Islet precursor cell (in vitro differentiated cells): Measurements from ENCODE around the gene FBXO41.

Experiments used
- DNase-seq: peaks from one replicate; pipeline ENCODE4 v3.0.0-alpha.2; 2018

FBXO41 gene

DNA sequence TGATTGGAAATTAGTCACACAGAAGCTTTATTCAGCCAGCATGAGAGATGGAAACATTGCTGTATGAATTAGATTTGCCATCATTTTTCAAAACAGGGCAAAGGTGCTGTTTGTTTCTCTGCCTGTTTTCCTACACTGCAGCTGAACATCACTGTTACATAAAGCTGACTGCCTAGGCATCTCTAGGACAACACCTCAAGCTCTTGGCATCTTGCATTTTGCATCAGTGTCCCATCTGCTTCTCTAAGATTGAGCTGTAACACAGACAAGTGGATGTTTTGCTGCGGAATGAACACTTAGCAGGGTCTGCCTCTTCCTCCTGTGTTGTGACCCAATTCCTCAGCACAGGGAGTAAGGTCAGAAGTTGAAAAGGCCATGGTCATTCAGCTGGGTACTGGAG, 45.3 kb downstream of the FBXO41 start:
- DNase-seq: no peak

DNA sequence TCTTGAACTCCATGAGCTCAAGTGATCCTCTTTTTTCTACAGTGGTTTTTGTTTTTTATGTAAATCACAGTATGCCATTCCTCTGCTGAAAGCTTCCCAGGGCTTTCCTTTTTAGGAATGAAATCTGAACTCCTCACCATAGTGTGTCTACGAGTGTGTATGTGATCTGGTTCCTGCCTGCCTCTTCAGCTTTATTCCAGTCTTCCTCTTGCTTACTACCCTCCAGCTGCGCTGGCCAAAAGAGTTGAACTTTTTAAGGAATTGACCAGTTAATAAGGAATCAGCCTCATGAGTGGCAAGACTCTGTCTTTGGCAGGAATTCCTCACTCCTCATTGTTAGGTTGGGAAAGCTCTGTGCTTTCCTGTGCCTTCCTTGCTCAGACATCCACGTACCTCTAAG, 46.1 kb downstream of the FBXO41 start:
- no peak for DNase-seq

DNA sequence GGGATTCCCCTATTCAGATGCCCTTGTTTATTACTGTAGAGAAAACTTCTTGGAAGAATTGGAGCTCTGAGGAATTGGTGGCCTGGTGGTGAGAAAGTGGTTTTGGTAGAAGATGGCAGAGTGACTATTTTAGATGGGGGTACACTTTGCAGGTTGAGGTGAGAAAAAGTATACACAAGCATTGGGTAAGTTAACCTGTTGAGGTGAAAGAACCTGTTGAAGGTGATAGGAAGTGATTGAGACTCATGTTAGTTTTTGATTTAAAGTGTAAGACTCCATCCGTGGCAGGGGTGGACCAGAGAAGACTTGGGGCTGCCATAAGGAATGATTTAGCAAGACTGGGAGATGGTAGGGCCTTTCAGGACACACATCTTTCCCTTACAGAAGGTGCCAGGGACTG, 47.1 kb downstream of the FBXO41 start:
- DNase-seq: no peak

DNA sequence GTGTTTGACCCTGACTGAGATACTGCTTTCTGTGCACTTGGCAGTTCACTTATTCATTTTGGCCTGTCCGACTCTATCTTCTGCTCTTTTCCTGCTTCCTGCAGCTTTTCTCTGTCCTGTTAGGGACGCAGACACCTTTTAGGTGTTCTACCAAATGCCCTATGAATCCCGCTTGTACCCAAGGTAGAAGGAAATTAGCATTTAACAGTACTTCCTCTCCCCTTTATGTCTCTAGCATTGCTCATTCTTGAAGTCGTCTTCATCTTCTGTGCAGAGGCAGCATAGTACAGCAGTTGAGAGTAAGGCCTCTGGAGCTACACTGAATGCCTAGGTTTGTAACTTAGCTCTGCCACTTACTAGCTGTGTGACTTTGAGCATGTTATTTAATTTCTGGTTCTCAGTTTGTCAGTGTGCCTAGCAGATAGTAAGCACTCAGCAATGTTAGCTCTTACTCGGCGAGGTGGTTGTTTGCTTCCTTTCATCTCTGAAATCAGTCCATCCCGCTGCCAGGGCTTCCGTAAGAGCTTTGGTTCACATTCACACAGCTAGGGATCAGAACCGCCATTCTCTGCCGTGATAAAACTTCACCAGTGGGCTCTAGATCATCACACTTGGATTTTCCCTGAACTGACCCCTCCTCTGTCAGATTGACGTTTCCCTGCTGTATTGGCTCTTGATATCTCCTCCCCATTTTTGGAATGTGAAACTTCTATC, 48.8 kb downstream of the FBXO41 start:
- DNase-seq: no peak

- DNase-seq: peak; percentile 94
Measured at GRCh38 chr2:73233932-73234832, 50.1 kb downstream of the FBXO41 start, which contains the start of gene CCT7. CCT7 (plus strand) TSS chr2:73234308; CDS start chr2:73234379, 71 bp downstream.

DNA sequence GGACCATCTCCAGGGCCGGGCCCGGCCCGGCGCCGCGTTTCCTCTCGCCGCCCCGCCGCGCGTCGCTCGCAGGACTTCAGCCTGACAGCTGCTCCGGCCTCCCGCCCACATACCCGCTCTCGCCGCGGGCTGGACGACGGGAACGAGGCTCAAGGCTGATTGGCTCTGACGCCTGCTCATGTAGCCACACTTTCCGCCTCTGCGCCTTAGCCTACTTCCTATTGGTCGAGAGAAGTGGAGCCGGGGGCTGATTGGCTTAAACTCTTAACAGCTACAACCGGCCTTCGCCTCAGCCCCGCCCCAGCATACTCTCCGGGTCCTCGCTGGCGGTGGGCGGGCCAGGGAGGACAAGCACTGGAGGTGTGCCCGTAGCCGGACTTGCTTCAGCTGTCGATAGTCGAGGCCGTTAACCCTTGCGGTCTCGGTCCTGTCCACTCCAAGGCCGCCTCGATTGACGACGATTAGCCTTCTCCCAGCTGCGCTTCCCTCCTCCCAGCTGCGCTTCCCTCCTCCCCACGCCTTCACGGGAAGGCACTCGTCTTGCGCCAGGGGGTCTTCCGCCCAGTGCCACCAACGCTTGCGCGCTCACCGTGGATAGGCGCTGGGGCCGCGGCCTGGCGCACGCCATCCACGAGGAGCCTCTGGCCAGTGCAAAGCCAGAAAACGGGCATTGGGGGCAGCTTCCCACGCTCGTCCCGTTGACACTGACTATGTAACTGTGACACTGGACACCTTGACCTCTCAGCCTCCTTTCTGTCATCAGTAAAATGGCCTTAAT, 50.9 kb downstream of the FBXO41 start, which contains the start of gene PRADC1:
Gene PRADC1 (minus strand): TSS at position 86 of the 778 bp plus-strand sequence. CDS start 79 bp downstream, at position 7.
- peak; percentile 100 for DNase-seq

- DNase-seq: no peak
Measured at GRCh38 chr2:73232403-73233153, 51.7 kb downstream of the FBXO41 start.

DNA sequence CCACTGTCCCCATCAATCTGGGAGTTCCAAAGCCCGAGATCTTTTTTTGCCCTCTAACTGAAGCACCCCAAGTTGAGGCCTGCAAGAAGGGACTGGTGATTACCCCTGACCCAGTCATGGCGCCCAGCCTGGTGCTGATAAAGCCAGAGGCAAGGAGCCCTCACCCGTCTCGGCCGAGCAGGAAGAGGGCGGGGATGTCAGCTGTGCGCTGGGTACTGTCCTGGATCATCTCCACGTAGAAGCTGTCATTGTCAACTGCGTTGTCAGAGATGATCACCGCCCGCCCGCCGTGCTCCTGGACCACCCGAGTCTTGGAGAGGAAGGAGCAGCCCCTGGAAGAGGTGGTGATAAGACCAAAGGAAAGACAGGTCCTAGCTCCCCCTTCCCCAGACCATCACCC, 55.6 kb downstream of the FBXO41 start:
- no peak for DNase-seq

- DNase-seq: no peak
Measured at GRCh38 chr2:73227086-73227485, 57.2 kb downstream of the FBXO41 start.

GRCh38 chr2:73225513-73226360, 58.5 kb downstream of the FBXO41 start:
- no peak for DNase-seq

GRCh38 chr2:73223821-73224220, 60.5 kb downstream of the FBXO41 start:
- DNase-seq: no peak

GRCh38 chr2:73218298-73218697, 66.0 kb downstream of the FBXO41 start:
- no peak for DNase-seq

GRCh38 chr2:73217826-73218225, 66.5 kb downstream of the FBXO41 start:
- DNase-seq: no peak

DNA sequence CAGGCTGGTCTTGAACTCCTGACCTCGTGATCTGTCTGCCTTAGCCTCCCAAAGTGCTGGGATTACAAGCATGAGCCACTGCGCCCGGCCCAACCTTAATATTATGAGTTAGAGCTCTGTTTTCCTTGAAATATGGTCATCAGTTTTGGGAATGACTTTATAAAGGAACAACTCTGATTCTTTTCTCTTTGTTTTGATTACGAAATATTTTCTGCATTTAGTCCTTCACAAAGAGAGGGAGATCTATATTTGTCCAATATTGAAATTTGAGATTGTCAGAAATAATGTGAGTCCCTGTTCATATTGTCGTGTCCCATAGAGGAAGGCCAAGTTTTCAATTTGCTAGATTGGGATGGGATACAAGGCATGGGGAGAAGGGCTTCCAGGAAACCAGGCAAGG, 67.1 kb downstream of the FBXO41 start:
- DNase-seq: no peak

GRCh38 chr2:73215254-73215653, 69.0 kb downstream of the FBXO41 start:
- DNase-seq: no peak

GRCh38 chr2:73214120-73215035, 69.9 kb downstream of the FBXO41 start, which contains the start of gene SMYD5:
SMYD5 (plus strand) TSS chr2:73214245; CDS start chr2:73214267, 22 bp downstream.
- DNase-seq: peak; percentile 93

DNA sequence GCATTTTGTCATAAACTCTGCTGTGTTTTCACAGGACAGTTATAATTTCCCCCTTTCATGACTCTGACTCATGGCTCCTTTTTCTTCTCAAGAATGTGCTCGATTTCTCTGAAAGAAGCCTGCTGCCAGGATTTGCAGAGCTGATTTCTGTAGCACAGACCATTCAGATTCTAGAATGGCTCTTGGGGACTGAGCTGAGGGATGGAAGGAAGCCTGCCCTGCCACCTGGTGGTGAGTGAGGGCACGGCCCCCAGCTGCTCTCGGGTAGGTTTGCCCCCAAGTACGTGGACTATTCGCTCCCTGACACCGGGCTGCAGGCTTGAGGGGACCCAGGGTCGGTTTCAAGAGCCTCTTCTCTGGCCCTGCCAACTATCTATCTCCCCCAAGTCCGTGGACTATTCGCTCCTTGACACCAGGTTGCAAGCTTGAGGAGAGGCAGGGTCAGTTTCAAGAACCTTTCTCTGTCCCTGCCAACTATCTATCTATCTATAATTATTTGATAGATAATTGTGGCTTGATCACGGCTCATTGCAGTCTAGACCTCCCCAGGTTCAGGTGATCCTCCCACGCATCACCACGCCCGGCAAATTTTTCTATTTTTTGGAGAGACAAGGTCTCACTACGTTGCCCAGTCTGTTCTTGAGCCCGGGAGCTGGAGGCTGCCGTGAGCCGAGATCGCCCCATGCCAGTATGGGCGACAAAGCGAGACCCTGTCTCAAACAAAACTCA, 71.7 kb downstream of the FBXO41 start:
- DNase-seq: peak; percentile 87

- DNase-seq: no peak
Measured at GRCh38 chr2:73212098-73212447, 72.2 kb downstream of the FBXO41 start.

GRCh38 chr2:73210696-73211095, 73.6 kb downstream of the FBXO41 start:
- no peak for DNase-seq

GRCh38 chr2:73210019-73210418, 74.3 kb downstream of the FBXO41 start:
- DNase-seq: no peak
